T-helper 9 cell (primary cell): ENCODE measurements around the gene PAQR6.

Experiments used
- DNase-seq: peaks from one replicate; pipeline ENCODE4 v3.0.0-alpha.2; 2020
- total RNA-seq, 2 donors: gene quantifications; one replicate each; lab custom pipeline; 2026; lab: John Stamatoyannopoulos, UW

PAQR6 gene
- total RNA-seq, result 3.6 to 4.1 reads per million in 2 donors

GRCh38 chr1:156247460-156248322 is at the start of gene PAQR6:
TSS of gene PAQR6 (minus strand) at chr1:156248056. CDS start at chr1:156246731, 1,325 bp downstream.
- DNase-seq, result no peak

- DNase-seq, result peak; percentile 36
Observed at GRCh38 chr1:156295391-156295947, 47.6 kb upstream of the PAQR6 start, which contains the start of gene GLMP. TSS of gene GLMP (minus strand) at chr1:156295679. CDS start at chr1:156295645, 34 bp downstream.

GRCh38 chr1:156293895-156294294 is 46.0 kb upstream of the PAQR6 start:
- DNase-seq, result no peak

GRCh38 chr1:156293098-156293434 is 45.2 kb upstream of the PAQR6 start:
- DNase-seq, result no peak

- DNase-seq, result no peak
Observed at GRCh38 chr1:156291226-156292061, 43.6 kb upstream of the PAQR6 start.

- DNase-seq, result no peak
Observed at GRCh38 chr1:156289857-156290256, 42.0 kb upstream of the PAQR6 start.

- no peak for DNase-seq
Observed at GRCh38 chr1:156286061-156286460, 38.2 kb upstream of the PAQR6 start.

GRCh38 chr1:156285437-156285836 is 37.6 kb upstream of the PAQR6 start:
- no peak for DNase-seq

GRCh38 chr1:156284757-156285156 is 36.9 kb upstream of the PAQR6 start:
- no peak for DNase-seq

- no peak for DNase-seq
Observed at GRCh38 chr1:156284112-156284511, 36.3 kb upstream of the PAQR6 start, which contains the start of gene TMEM79. TSS of gene TMEM79 (plus strand) at chr1:156284325. CDS start at chr1:156285227, 902 bp downstream.

- DNase-seq, result no peak
Observed at GRCh38 chr1:156283521-156283920, 35.7 kb upstream of the PAQR6 start.

GRCh38 chr1:156282479-156283222 is 34.8 kb upstream of the PAQR6 start, which contains the start of gene SMG5:
TSS of gene SMG5 (minus strand) at chr1:156282825. CDS start at chr1:156282680, 145 bp downstream.
- peak; percentile 91 for DNase-seq

GRCh38 chr1:156281693-156282478 is 34.0 kb upstream of the PAQR6 start:
- no peak for DNase-seq

- DNase-seq, result no peak
Observed at GRCh38 chr1:156281281-156281680, 33.4 kb upstream of the PAQR6 start.

GRCh38 chr1:156279837-156280236 is 32.0 kb upstream of the PAQR6 start:
- DNase-seq, result no peak

- DNase-seq, result no peak
Observed at GRCh38 chr1:156276966-156277381, 29.1 kb upstream of the PAQR6 start.

GRCh38 chr1:156276532-156276931 is 28.7 kb upstream of the PAQR6 start:
- DNase-seq, result no peak

GRCh38 chr1:156270314-156270713 is 22.5 kb upstream of the PAQR6 start:
- DNase-seq, result no peak

- DNase-seq, result no peak
Observed at GRCh38 chr1:156268336-156268735, 20.5 kb upstream of the PAQR6 start.

GRCh38 chr1:156266051-156266450 is 18.2 kb upstream of the PAQR6 start:
- DNase-seq, result no peak

GRCh38 chr1:156263288-156263655 is 15.4 kb upstream of the PAQR6 start:
- DNase-seq, result no peak
